ENCODE data around the gene LLPH. TPM values are rescaled to one million over a fixed set of nuclear protein-coding genes. Genes with fewer than 3 reads are reported as not detected.
A peak's percentile ranks its signal among the peaks of the same experiment; 100 is the strongest.

Gene LLPH
- total and polyA plus RNA-seq, 2 of the 13 experiments (the other 11 are each of a cell fraction or from before 2014, with no cell fraction given) = 4.2 to 25.6 TPM

DNA sequence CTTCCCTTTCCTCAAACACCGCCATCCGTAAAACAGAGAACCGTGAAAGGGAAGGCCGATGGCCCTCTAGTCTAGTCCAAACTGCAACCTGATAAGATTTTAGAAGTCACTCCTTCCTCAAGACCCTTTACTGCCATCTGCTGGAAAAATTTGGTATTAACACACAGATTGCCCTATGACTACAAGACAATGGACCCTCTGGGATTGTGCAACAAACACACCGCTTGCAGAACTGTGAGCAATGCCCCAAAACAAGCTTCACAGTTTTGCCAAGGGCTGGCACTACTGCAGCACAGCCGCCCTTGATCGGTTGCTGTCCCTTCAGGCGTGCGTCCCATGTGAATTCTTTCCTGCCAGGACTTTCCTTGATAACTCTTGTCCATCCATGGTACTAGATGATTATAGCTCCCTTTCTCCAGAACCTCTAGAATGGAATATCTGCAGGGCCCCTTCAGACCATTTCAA lies 23.1 kb downstream of the LLPH start (continued):
- no peak for TF ChIP-seq PRMT3 (CRISPR knock-in tag; IDR thresholded peaks at IDR 0.05; ENCODE audit: borderline replicate concordance, low read depth)
- TF ChIP-seq, protein P1, sequence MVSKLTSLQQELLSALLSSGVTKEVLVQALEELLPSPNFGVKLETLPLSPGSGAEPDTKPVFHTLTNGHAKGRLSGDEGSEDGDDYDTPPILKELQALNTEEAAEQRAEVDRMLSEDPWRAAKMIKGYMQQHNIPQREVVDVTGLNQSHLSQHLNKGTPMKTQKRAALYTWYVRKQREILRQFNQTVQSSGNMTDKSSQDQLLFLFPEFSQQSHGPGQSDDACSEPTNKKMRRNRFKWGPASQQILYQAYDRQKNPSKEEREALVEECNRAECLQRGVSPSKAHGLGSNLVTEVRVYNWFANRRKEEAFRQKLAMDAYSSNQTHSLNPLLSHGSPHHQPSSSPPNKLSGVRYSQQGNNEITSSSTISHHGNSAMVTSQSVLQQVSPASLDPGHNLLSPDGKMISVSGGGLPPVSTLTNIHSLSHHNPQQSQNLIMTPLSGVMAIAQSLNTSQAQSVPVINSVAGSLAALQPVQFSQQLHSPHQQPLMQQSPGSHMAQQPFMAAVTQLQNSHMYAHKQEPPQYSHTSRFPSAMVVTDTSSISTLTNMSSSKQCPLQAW (CRISPR knock-in tag; IDR thresholded peaks at IDR 0.05) = no peak; the same call in 1 of the 2 replicates
- no peak for TF ChIP-seq NFRKB (IDR thresholded peaks at IDR 0.05)
- TF ChIP-seq, protein P2, sequence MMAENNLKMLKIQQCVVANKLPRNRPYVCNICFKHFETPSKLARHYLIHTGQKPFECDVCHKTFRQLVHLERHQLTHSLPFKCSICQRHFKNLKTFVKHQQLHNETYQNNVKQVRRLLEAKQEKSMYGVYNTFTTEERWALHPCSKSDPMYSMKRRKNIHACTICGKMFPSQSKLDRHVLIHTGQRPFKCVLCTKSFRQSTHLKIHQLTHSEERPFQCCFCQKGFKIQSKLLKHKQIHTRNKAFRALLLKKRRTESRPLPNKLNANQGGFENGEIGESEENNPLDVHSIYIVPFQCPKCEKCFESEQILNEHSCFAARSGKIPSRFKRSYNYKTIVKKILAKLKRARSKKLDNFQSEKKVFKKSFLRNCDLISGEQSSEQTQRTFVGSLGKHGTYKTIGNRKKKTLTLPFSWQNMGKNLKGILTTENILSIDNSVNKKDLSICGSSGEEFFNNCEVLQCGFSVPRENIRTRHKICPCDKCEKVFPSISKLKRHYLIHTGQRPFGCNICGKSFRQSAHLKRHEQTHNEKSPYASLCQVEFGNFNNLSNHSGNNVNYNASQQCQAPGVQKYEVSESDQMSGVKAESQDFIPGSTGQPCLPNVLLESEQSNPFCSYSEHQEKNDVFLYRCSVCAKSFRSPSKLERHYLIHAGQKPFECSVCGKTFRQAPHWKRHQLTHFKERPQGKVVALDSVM (CRISPR knock-in tag; IDR thresholded peaks at IDR 0.05) = no peak
- TF ChIP-seq NCOA2 (CRISPR knock-in tag; IDR thresholded peaks at IDR 0.05) = no peak
- TF ChIP-seq, protein P3, sequence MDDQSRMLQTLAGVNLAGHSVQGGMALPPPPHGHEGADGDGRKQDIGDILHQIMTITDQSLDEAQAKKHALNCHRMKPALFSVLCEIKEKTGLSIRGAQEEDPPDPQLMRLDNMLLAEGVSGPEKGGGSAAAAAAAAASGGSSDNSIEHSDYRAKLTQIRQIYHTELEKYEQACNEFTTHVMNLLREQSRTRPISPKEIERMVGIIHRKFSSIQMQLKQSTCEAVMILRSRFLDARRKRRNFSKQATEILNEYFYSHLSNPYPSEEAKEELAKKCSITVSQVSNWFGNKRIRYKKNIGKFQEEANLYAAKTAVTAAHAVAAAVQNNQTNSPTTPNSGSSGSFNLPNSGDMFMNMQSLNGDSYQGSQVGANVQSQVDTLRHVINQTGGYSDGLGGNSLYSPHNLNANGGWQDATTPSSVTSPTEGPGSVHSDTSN (CRISPR knock-in tag; IDR thresholded peaks at IDR 0.05; ENCODE audit: borderline replicate concordance) = no peak
- TF ChIP-seq RARG (CRISPR knock-in tag; IDR thresholded peaks at IDR 0.05; ENCODE audit: low read depth) = no peak
- no peak for TF ChIP-seq NR2F6 (IDR thresholded peaks at IDR 0.05)
- TF ChIP-seq NR2F6 (CRISPR knock-in tag; IDR thresholded peaks at IDR 0.05) = no peak
- TF ChIP-seq RAD21 (CRISPR knock-in tag; IDR thresholded peaks at IDR 0.05) = peak; percentile 72
- TF ChIP-seq, protein P4, sequence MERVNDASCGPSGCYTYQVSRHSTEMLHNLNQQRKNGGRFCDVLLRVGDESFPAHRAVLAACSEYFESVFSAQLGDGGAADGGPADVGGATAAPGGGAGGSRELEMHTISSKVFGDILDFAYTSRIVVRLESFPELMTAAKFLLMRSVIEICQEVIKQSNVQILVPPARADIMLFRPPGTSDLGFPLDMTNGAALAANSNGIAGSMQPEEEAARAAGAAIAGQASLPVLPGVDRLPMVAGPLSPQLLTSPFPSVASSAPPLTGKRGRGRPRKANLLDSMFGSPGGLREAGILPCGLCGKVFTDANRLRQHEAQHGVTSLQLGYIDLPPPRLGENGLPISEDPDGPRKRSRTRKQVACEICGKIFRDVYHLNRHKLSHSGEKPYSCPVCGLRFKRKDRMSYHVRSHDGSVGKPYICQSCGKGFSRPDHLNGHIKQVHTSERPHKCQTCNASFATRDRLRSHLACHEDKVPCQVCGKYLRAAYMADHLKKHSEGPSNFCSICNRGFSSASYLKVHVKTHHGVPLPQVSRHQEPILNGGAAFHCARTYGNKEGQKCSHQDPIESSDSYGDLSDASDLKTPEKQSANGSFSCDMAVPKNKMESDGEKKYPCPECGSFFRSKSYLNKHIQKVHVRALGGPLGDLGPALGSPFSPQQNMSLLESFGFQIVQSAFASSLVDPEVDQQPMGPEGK (CRISPR knock-in tag; IDR thresholded peaks at IDR 0.05) = no peak
- no peak for TF ChIP-seq SMAD1 (CRISPR knock-in tag; IDR thresholded peaks at IDR 0.05; ENCODE audit: borderline replicate concordance, low read depth)
- TF ChIP-seq IKZF4 (CRISPR knock-in tag; IDR thresholded peaks at IDR 0.05; ENCODE audit: borderline replicate concordance, low read depth, not compliant biosample characterization) = no peak
- TF ChIP-seq TAF15 (IDR thresholded peaks at IDR 0.05; ENCODE audit: low read depth, low read length, poor library complexity, severe bottlenecking) = no peak
- TF ChIP-seq MED13 (CRISPR knock-in tag; IDR thresholded peaks at IDR 0.05) = no peak
- no peak for TF ChIP-seq SRSF9 (IDR thresholded peaks at IDR 0.05; ENCODE audit: borderline replicate concordance, insufficient read depth, low read depth, low read length, poor library complexity, severe bottlenecking)
- TF ChIP-seq RBAK (CRISPR knock-in tag; IDR thresholded peaks at IDR 0.05) = no peak
- no peak for TF ChIP-seq ZNF484 (CRISPR knock-in tag; IDR thresholded peaks at IDR 0.05; ENCODE audit: borderline replicate concordance, low read depth)
